Cardiac muscle cell (in vitro differentiated cells and primary cell): ENCODE results near the gene TPR. TPM values are rescaled to one million over a fixed set of nuclear protein-coding genes. Genes with fewer than 3 reads are reported as not detected.

ENCODE experiments used
- DNase-seq, 2 donors: peaks; one replicate each; pipeline versions ENCODE4 v3.0.0 to v3.0.0-alpha.2; 2010 to 2017; ENCODE audit warnings: low read depth in 1 of 2, low spot score in 1 of 2
- H3K27ac ChIP-seq: fragments of 200-600 bp; sonication (generic); 2 replicates; pipeline ENCODE4 v1.5.1; 2016
- H3K27me3 ChIP-seq: fragments of 200-600 bp; sonication (generic); 2 replicates; pipeline ENCODE4 v1.6.0; 2016; ENCODE audit warnings: control low read depth
- H3K36me3 ChIP-seq: fragments of 200-600 bp; sonication (generic); 2 replicates; pipeline ENCODE4 v1.5.1; 2016; ENCODE audit warnings: control low read depth
- H3K4me1 ChIP-seq: fragments of 200-600 bp; sonication (generic); 2 replicates; pipeline ENCODE4 v1.8.1; 2017; ENCODE audit warnings: low read depth, mild to moderate bottlenecking, mixed run types
- H3K4me3 ChIP-seq: fragments of 200-600 bp; sonication (generic); 2 replicates; pipeline ENCODE4 v1.5.1; 2016; ENCODE audit warnings: mild to moderate bottlenecking
- H3K9me3 ChIP-seq: fragments of 200-600 bp; sonication (generic); 2 replicates; pipeline ENCODE4 v1.5.1; 2017; ENCODE audit warnings: low read depth, mild to moderate bottlenecking, control low read depth
- polyA plus RNA-seq: library from polyadenylated mRNA; unstranded; fragments of >200 nt; fragmentation: Nextera tagmentation; extraction: Ambion mirVana; gene quantifications from 2 replicates; pipeline ENCODE4 v1.2.1, GENCODE V29; 2016
- total RNA-seq: library from RNA; depleted of rRNA; stranded (reverse); fragments of >200 nt; gene quantifications from 2 replicates; pipeline ENCODE4 v1.2.3, GENCODE V29; 2016
- TF ChIP-seq, protein P1 (sequence below): IDR thresholded peaks from 2 replicates; pipeline ENCODE4 v1.5.1; 2012; ENCODE audit warnings: low read depth, mild to moderate bottlenecking, low read length

TPR gene
- total and polyA plus RNA-seq, 2 experiments from 2014 or later = 76.8 to 91.3 TPM

DNA sequence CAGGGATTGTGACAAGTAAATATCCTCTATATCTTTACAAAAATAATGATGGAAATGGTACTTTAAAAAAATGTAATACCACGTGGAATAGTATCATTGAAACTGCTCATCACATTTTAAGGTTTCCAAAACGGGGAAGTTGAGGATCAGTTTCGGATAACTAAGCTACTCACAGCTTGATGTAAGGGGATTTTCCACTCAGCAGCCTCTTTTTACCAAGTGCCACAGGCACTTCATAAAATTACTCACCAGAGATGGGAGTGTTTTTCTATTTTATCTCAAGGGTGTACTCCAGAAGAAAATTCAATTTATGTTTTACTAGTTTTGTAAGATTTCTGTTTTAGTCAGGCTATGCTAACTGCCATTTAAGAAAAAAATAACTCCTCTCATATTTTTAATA lies 91.7 kb downstream of the TPR start:
- no peaks in the 10 kb centered on the region for H3K4me1 ChIP-seq

DNA sequence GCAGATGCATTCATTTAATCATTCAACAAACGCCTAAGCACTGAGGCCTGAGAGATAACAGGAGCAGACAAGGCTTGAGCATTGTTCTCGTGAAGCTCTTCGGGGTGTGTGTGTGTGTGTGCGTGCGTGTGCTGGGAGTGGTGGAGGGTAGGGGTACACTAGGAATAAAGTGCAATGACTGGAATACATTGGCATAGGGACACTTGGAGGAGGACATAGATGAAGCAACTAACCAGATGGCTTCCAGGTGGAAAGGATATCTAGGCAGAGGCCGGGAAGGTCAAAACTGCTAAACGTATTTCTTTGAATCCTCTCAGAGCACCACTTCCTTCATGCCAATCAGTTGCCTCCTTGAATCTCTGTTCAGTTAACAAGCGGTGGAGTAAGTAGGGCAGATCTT lies 92.6 kb downstream of the TPR start:
- Histone ChIP-seq H3K36me3 (no peaks in the 10 kb centered on the region), H3K4me1 (no peaks in the 10 kb centered on the region), H3K9me3 (no peaks in the 10 kb centered on the region), H3K4me3 (no peak overlapping the region), H3K27me3 (no peaks in the 10 kb centered on the region), H3K27ac (no peak overlapping the region)
- DNase-seq = no peak
- TF ChIP-seq, protein P1, sequence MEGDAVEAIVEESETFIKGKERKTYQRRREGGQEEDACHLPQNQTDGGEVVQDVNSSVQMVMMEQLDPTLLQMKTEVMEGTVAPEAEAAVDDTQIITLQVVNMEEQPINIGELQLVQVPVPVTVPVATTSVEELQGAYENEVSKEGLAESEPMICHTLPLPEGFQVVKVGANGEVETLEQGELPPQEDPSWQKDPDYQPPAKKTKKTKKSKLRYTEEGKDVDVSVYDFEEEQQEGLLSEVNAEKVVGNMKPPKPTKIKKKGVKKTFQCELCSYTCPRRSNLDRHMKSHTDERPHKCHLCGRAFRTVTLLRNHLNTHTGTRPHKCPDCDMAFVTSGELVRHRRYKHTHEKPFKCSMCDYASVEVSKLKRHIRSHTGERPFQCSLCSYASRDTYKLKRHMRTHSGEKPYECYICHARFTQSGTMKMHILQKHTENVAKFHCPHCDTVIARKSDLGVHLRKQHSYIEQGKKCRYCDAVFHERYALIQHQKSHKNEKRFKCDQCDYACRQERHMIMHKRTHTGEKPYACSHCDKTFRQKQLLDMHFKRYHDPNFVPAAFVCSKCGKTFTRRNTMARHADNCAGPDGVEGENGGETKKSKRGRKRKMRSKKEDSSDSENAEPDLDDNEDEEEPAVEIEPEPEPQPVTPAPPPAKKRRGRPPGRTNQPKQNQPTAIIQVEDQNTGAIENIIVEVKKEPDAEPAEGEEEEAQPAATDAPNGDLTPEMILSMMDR = no peak

More for the DNA sequence above, 91.7 kb downstream of the TPR start:
- no peak overlapping the region for H3K27ac ChIP-seq
- TF ChIP-seq, protein P1 = no peak
- H3K9me3 ChIP-seq = no peaks in the 10 kb centered on the region
- no peaks in the 10 kb centered on the region for H3K27me3 ChIP-seq
- no peak overlapping the region for H3K4me3 ChIP-seq
- no peak for DNase-seq
- no peaks in the 10 kb centered on the region for H3K36me3 ChIP-seq

DNA sequence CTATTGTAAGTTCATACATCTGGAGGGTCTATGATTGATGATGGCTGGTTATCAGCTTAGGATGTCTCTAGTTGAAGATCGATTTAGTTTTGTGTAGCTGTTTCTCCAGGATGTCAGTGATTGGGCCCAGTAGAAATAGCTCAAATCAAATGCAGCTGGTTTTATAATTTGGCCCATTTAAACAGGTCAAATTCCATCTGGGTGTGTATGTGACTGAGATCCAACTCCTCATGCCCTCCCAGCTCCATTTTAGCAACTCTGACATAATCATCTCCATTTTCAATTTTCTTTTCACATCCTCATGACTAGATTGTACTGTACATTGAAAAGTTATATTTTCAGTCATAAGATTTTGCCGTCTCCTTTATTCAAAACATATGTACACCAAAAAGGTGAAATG lies 99.2 kb downstream of the TPR start:
- no peaks in the 10 kb centered on the region for H3K4me1 ChIP-seq
- no peaks in the 10 kb centered on the region for H3K9me3 ChIP-seq
- H3K27ac ChIP-seq = no peak overlapping the region
- no peaks in the 10 kb centered on the region for H3K36me3 ChIP-seq
- TF ChIP-seq, protein P1 = no peak
- H3K4me3 ChIP-seq = no peak overlapping the region
- no peaks in the 10 kb centered on the region for H3K27me3 ChIP-seq
- DNase-seq = no peak

DNA sequence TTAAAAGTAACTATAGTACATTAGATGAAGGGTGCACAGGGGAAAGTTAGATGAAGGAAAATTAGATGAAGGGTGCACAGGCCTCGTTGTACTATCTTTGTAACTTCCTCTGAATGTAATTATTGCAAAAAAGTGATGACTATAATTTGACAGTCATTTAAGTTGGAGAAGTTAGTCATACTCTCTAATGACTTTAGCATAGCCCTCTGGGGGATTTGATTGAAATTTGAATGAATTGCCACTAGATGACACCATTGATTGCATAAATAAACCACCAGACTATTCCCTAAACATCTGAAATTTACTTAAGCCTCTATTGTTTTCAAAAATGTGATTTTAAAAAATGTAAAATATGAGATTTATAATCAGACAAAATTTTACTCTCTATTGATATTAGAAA lies 102.6 kb downstream of the TPR start:
- no peak overlapping the region for H3K27ac ChIP-seq
- H3K9me3 ChIP-seq = no peaks in the 10 kb centered on the region
- DNase-seq = peak in 1 of 2 donors; percentile 22
- H3K4me3 ChIP-seq = no peak overlapping the region
- H3K27me3 ChIP-seq = no peaks in the 10 kb centered on the region
- H3K4me1 ChIP-seq = no peaks in the 10 kb centered on the region
- no peaks in the 10 kb centered on the region for H3K36me3 ChIP-seq
- TF ChIP-seq, protein P1 = peak; percentile 13

DNA sequence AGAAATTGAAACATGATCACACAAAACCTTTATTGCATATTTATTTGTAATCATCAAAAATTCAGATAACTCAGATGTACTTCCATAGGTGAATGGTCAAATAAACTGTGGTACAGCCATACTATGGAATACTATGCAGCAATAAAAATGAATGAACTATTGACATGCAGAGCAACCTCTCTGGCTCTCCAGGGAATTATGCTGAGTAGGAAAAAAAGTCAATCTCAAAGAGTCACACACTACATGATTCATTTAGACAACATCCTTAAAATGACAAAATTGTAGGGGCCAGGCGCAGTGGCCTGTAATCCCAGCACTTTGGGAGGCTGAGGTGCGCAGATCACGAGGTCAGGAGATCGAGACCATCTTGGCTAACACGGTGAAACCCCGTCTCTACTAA lies 104.0 kb downstream of the TPR start:
- Histone ChIP-seq H3K27ac (no peak overlapping the region), H3K4me1 (no peaks in the 10 kb centered on the region), H3K36me3 (no peaks in the 10 kb centered on the region), H3K27me3 (no peaks in the 10 kb centered on the region), H3K9me3 (no peaks in the 10 kb centered on the region), H3K4me3 (no peak overlapping the region)
- DNase-seq = no peak
- TF ChIP-seq, protein P1 = no peak

Other genes with a start within 250 kb of the TPR start
- not detected in 2 replicates for gene PRG4, start 79.0 kb downstream of the TPR start, total RNA-seq
- not detected in 2 replicates for gene PRG4, start 79.0 kb downstream of the TPR start, polyA plus RNA-seq
- 9.3 TPM in 2 replicates for gene ODR4, start 585 bp upstream of the TPR start, total RNA-seq
- gene ODR4, start 585 bp upstream of the TPR start, polyA plus RNA-seq = 25.2 and 26.0 TPM in 2 replicates
- gene PDC, start 85.9 kb upstream of the TPR start, total RNA-seq = not detected in 2 replicates
- 0.15 TPM in 1 of 2 replicates, not detected in the other for gene PDC, start 85.9 kb upstream of the TPR start, polyA plus RNA-seq